Astrocyte of the spinal cord (primary cell): Measurements from ENCODE around the gene LGR5.

Experiments used
- DNase-seq: peaks from one replicate; pipeline ENCODE4 v3.0.0; 2011; ENCODE audit warnings: low read depth, low spot score
- H3K4me3 ChIP-seq: 2 replicates; pipeline ENCODE4 v1.5.1; 2011; ENCODE audit warnings: low read depth, mild to moderate bottlenecking, low read length, moderate library complexity
- in situ Hi-C: cut with HindIII; loops from 2 replicates; pipeline ENCODE4 v1.10.0; 2017; ENCODE audit warnings: low sequenced_read_pairs
- TF ChIP-seq, protein P1 (sequence below): IDR thresholded peaks from 2 replicates; pipeline ENCODE4 v1.5.1; 2012; ENCODE audit warnings: low read depth, mild to moderate bottlenecking, low read length, inconsistent platforms

The LGR5 gene

DNA sequence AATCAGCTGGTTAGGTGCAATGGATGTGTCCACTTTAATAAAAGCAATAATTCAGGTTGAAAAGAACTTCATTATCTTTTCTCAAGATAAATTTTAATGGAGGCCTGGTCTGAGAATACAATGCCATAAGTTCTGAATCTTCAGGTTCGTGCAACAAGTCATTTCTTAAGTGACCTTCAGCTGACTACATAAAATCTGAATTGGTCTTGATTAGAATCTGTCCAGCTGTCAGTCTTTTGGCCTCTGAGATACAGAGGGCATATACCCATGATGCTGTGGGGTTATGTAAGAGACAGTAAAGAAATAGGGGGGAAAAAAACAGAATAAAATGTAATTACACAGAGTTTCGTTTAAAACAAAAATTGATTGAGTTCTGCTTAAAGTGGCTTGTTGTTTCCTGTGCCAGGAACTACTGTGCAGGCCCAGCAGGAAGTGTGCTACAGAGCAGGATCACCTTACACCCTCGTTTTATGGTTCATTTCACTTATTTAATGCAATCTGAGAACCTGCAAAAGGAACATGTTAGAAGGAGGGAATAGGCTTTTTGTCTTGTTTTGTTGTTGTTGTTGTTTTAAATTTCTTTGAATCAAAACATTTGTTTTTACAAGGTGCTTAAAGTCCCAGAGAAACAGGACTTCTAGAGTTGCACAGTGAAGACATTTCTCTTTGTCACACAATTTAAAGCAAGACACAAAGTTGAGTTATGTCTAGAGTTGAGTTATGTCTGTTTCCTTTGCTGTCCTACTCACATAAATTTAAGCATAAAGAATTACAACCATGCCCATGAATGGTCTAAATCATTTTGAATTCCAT lies 64.2 kb downstream of the LGR5 start:
- in situ Hi-C loops: no loop called here
- DNase-seq: no peak
- TF ChIP-seq, protein P1, sequence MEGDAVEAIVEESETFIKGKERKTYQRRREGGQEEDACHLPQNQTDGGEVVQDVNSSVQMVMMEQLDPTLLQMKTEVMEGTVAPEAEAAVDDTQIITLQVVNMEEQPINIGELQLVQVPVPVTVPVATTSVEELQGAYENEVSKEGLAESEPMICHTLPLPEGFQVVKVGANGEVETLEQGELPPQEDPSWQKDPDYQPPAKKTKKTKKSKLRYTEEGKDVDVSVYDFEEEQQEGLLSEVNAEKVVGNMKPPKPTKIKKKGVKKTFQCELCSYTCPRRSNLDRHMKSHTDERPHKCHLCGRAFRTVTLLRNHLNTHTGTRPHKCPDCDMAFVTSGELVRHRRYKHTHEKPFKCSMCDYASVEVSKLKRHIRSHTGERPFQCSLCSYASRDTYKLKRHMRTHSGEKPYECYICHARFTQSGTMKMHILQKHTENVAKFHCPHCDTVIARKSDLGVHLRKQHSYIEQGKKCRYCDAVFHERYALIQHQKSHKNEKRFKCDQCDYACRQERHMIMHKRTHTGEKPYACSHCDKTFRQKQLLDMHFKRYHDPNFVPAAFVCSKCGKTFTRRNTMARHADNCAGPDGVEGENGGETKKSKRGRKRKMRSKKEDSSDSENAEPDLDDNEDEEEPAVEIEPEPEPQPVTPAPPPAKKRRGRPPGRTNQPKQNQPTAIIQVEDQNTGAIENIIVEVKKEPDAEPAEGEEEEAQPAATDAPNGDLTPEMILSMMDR: no peak
- no peak overlapping the region for H3K4me3 ChIP-seq

DNA sequence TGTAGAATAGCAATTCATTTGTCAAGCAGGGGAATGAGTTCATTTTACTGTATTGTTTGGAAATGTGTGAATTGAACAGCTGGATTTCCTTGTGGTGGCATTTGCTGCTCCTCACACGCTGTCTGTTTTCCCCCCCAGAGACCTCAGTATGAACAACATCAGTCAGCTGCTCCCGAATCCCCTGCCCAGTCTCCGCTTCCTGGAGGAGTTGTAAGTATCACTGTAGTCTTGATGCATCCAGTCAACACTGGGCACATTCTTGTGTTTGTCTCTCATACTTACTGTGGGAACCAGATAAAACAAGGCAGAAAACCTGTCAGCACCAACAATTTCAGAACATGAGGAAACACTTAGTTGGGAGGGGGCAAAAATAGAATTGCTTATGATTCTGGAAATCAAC lies 64.9 kb downstream of the LGR5 start:
- in situ Hi-C loops: no loop called here
- H3K4me3 ChIP-seq: no peak overlapping the region
- DNase-seq: no peak
- TF ChIP-seq, protein P1: no peak

- no peak overlapping the region for H3K4me3 ChIP-seq
- DNase-seq: no peak
- TF ChIP-seq, protein P1: no peak
- in situ Hi-C loops: no loop called here
Measured at GRCh38 chr12:71509705-71510104, 70.1 kb downstream of the LGR5 start.

GRCh38 chr12:71517145-71517846 lies 77.7 kb downstream of the LGR5 start:
- TF ChIP-seq, protein P1: no peak

GRCh38 chr12:71521125-71521524 lies 81.5 kb downstream of the LGR5 start:
- in situ Hi-C loops: no loop called here
- DNase-seq: no peak
- TF ChIP-seq, protein P1: no peak
- H3K4me3 ChIP-seq: no peak overlapping the region

More at GRCh38 chr12:71517145-71517846, 77.7 kb downstream of the LGR5 start:
- no peak for DNase-seq
- in situ Hi-C loops: no loop called here
- H3K4me3 ChIP-seq: no peak overlapping the region

- in situ Hi-C loops: no loop called here
- TF ChIP-seq, protein P1: no peak
- no peak for DNase-seq
- H3K4me3 ChIP-seq: no peak overlapping the region
Measured at GRCh38 chr12:71524626-71525025, 85.0 kb downstream of the LGR5 start.
